Stimulated activated memory B cell treated with anti-CD40 and anti-IgM and Interleukin-4, amounts not matched to agents 10 μg/mL and 1 μg/mL and 100 μg/mL, for 72 hours (primary cell): ENCODE measurements around the gene CERK.

Source experiments
- ATAC-seq: fragments of 150-1000 bp; cut with Tn5 transposase; 2 replicates; pipeline ENCODE4 v1.10.0; 2021
- H3K27ac Mint-ChIP-seq: one replicate; pipeline ENCODE4 v1.8.0; 2022; ENCODE audit warnings: mild to moderate bottlenecking, mixed read lengths
- H3K27me3 Mint-ChIP-seq: one replicate; pipeline ENCODE4 v1.8.0; 2022; ENCODE audit warnings: mixed read lengths
- H3K36me3 Mint-ChIP-seq: one replicate; pipeline ENCODE4 v1.8.0; 2022; ENCODE audit warnings: mixed read lengths
- H3K4me1 Mint-ChIP-seq: one replicate; pipeline ENCODE4 v1.8.0; 2022; ENCODE audit warnings: mixed read lengths
- H3K4me3 Mint-ChIP-seq: one replicate; pipeline ENCODE4 v1.8.0; 2022; ENCODE audit warnings: mild to moderate bottlenecking, moderate library complexity, mixed read lengths
- H3K9me3 Mint-ChIP-seq: one replicate; pipeline ENCODE4 v1.8.0; 2022; ENCODE audit warnings: mixed read lengths

CERK gene

GRCh38 chr22:46770151-46770641 lies 32.1 kb upstream of the CERK start:
- no peak for ATAC-seq
- peaks cover 25% of the 10 kb centered on the region for H3K36me3 Mint-ChIP-seq
- peak overlapping the region; percentile 71 for H3K4me3 Mint-ChIP-seq
- no peaks in the 10 kb centered on the region for H3K9me3 Mint-ChIP-seq
- no peaks in the 10 kb centered on the region for H3K27me3 Mint-ChIP-seq
- peaks cover 84% of the 10 kb centered on the region for H3K4me1 Mint-ChIP-seq
- peak overlapping the region; percentile 91 for H3K27ac Mint-ChIP-seq

- Mint-ChIP-seq H3K36me3 (peaks cover 28% of the 10 kb centered on the region), H3K4me1 (peaks cover 84% of the 10 kb centered on the region), H3K4me3 (peak overlapping the region; percentile 71), H3K9me3 (no peaks in the 10 kb centered on the region), H3K27me3 (no peaks in the 10 kb centered on the region), H3K27ac (peak overlapping the region; percentile 91)
- no peak for ATAC-seq
These were observed 31.7 kb upstream of the CERK start for GRCh38 chr22:46769706-46770105.

- no peaks in the 10 kb centered on the region for H3K27me3 Mint-ChIP-seq
- H3K4me1 Mint-ChIP-seq = peaks cover 84% of the 10 kb centered on the region
- peak; percentile 55 for ATAC-seq
- H3K4me3 Mint-ChIP-seq = peak overlapping the region; percentile 71
- H3K36me3 Mint-ChIP-seq = peaks cover 33% of the 10 kb centered on the region
- H3K27ac Mint-ChIP-seq = peak overlapping the region; percentile 91
- H3K9me3 Mint-ChIP-seq = no peaks in the 10 kb centered on the region
These were observed 31.2 kb upstream of the CERK start for GRCh38 chr22:46769191-46769675.

GRCh38 chr22:46767249-46767985 lies 29.4 kb upstream of the CERK start:
- H3K4me1 Mint-ChIP-seq = peaks cover 74% of the 10 kb centered on the region
- H3K9me3 Mint-ChIP-seq = no peaks in the 10 kb centered on the region
- H3K27me3 Mint-ChIP-seq = no peaks in the 10 kb centered on the region
- peak overlapping the region; percentile 91 for H3K27ac Mint-ChIP-seq
- ATAC-seq = no peak
- H3K36me3 Mint-ChIP-seq = peaks cover 42% of the 10 kb centered on the region
- peak overlapping the region; percentile 71 for H3K4me3 Mint-ChIP-seq

GRCh38 chr22:46766611-46767010 lies 28.6 kb upstream of the CERK start:
- no peaks in the 10 kb centered on the region for H3K9me3 Mint-ChIP-seq
- peak overlapping the region; percentile 71 for H3K4me3 Mint-ChIP-seq
- peak overlapping the region; percentile 91 for H3K27ac Mint-ChIP-seq
- H3K36me3 Mint-ChIP-seq = peaks cover 42% of the 10 kb centered on the region
- peaks cover 80% of the 10 kb centered on the region for H3K4me1 Mint-ChIP-seq
- H3K27me3 Mint-ChIP-seq = no peaks in the 10 kb centered on the region
- no peak for ATAC-seq

- H3K4me1 Mint-ChIP-seq = peaks cover 73% of the 10 kb centered on the region
- peaks cover 42% of the 10 kb centered on the region for H3K36me3 Mint-ChIP-seq
- H3K27ac Mint-ChIP-seq = peak overlapping the region; percentile 99
These were observed 26.9 kb upstream of the CERK start for GRCh38 chr22:46764779-46765485.

GRCh38 chr22:46764140-46764680 lies 26.2 kb upstream of the CERK start:
- no peaks in the 10 kb centered on the region for H3K9me3 Mint-ChIP-seq

More at GRCh38 chr22:46764779-46765485, 26.9 kb upstream of the CERK start:
- Mint-ChIP-seq H3K4me3 (peak overlapping the region; percentile 93), H3K27me3 (no peaks in the 10 kb centered on the region), H3K9me3 (no peaks in the 10 kb centered on the region)
- no peak for ATAC-seq

GRCh38 chr22:46763051-46763705 lies 25.1 kb upstream of the CERK start:
- ATAC-seq = peak; percentile 89
- Mint-ChIP-seq H3K36me3 (peaks cover 36% of the 10 kb centered on the region), H3K27me3 (no peaks in the 10 kb centered on the region), H3K4me3 (peak overlapping the region; percentile 93), H3K9me3 (no peaks in the 10 kb centered on the region), H3K27ac (peak overlapping the region; percentile 99), H3K4me1 (peaks cover 63% of the 10 kb centered on the region)

More at GRCh38 chr22:46764140-46764680, 26.2 kb upstream of the CERK start:
- no peaks in the 10 kb centered on the region for H3K27me3 Mint-ChIP-seq
- H3K36me3 Mint-ChIP-seq = peaks cover 36% of the 10 kb centered on the region
- H3K27ac Mint-ChIP-seq = peak overlapping the region; percentile 99
- H3K4me3 Mint-ChIP-seq = peak overlapping the region; percentile 93
- peaks cover 66% of the 10 kb centered on the region for H3K4me1 Mint-ChIP-seq
- ATAC-seq = no peak

GRCh38 chr22:46762238-46763050 lies 24.4 kb upstream of the CERK start, which contains the start of gene TBC1D22A:
TBC1D22A (plus strand) TSS chr22:46762650; CDS start chr22:46762787, 137 bp downstream.
- Mint-ChIP-seq H3K4me3 (peak within 1 kb of the TSS; percentile 93), H3K27ac (peak within 1 kb of the TSS; percentile 99), H3K27me3 (no peaks in the 10 kb centered on the region), H3K9me3 (no peaks in the 10 kb centered on the region), H3K36me3 (peaks cover 29% of the 10 kb centered on the region), H3K4me1 (peaks cover 56% of the 10 kb centered on the region)
- peak; percentile 92 for ATAC-seq

GRCh38 chr22:46761539-46762237 lies 23.6 kb upstream of the CERK start:
- Mint-ChIP-seq H3K9me3 (peaks cover under 1% of the 10 kb centered on the region), H3K27ac (peak overlapping the region; percentile 99), H3K27me3 (no peaks in the 10 kb centered on the region), H3K4me1 (peaks cover 48% of the 10 kb centered on the region), H3K36me3 (peaks cover 22% of the 10 kb centered on the region), H3K4me3 (peak overlapping the region; percentile 93)
- ATAC-seq = no peak

GRCh38 chr22:46761017-46761416 lies 23.0 kb upstream of the CERK start:
- H3K27me3 Mint-ChIP-seq = no peaks in the 10 kb centered on the region
- H3K4me1 Mint-ChIP-seq = peaks cover 46% of the 10 kb centered on the region
- ATAC-seq = no peak
- peak overlapping the region; percentile 99 for H3K27ac Mint-ChIP-seq
- H3K36me3 Mint-ChIP-seq = peaks cover 26% of the 10 kb centered on the region
- H3K4me3 Mint-ChIP-seq = peak overlapping the region; percentile 73
- H3K9me3 Mint-ChIP-seq = peaks cover 5% of the 10 kb centered on the region

- H3K4me1 Mint-ChIP-seq = peaks cover 35% of the 10 kb centered on the region
- no peak overlapping the region for H3K4me3 Mint-ChIP-seq
- H3K27ac Mint-ChIP-seq = no peak overlapping the region
- H3K36me3 Mint-ChIP-seq = peaks cover 14% of the 10 kb centered on the region
- ATAC-seq = no peak
- peaks cover 5% of the 10 kb centered on the region for H3K9me3 Mint-ChIP-seq
- no peaks in the 10 kb centered on the region for H3K27me3 Mint-ChIP-seq
These were observed 20.8 kb upstream of the CERK start for GRCh38 chr22:46758867-46759290.

- H3K27me3 Mint-ChIP-seq = no peaks in the 10 kb centered on the region
- peaks cover 34% of the 10 kb centered on the region for H3K4me1 Mint-ChIP-seq
- ATAC-seq = no peak
- peaks cover 5% of the 10 kb centered on the region for H3K9me3 Mint-ChIP-seq
- H3K27ac Mint-ChIP-seq = no peak overlapping the region
- H3K36me3 Mint-ChIP-seq = peaks cover 12% of the 10 kb centered on the region
- no peak overlapping the region for H3K4me3 Mint-ChIP-seq
These were observed 20.1 kb upstream of the CERK start for GRCh38 chr22:46758121-46758520.
